Uterus (tissue), 2 donors: ENCODE data around the gene EP400.

Experiments used
- CTCF ChIP-seq, 4 experiments: fragments of 200-600 bp in 2 of 4; fragments of 450-650 bp in 2 of 4; sonication (generic) in 2 of 4; IDR thresholded peaks; one replicate each; pipeline ENCODE4 v1.5.1; 2016 to 2019; ENCODE audit warnings: antibody characterized with exemption in 4 of 4, mild to moderate bottlenecking in 2 of 4, moderate library complexity in 1 of 4
- POLR2A ChIP-seq, 2 donors: fragments of 450-650 bp; IDR thresholded peaks; one replicate each; pipeline ENCODE4 v1.6.1; 2016; ENCODE audit warnings: antibody characterized with exemption in 2 of 2, mild to moderate bottlenecking in 1 of 2, moderate library complexity in 1 of 2

GRCh38 chr12:132124766-132125425 lies 175.2 kb downstream of the EP400 start:
- TF ChIP-seq CTCF (IDR thresholded peaks at IDR 0.05): no peak
- no peak for TF ChIP-seq POLR2A (IDR thresholded peaks at IDR 0.05)
